Right kidney (tissue), 1 donor: Measurements from ENCODE around the gene HOXA11.

Experiments used
- DNase-seq: peaks from one replicate; pipeline ENCODE4 v3.0.0-alpha.2; 2016

HOXA11 gene

DNA sequence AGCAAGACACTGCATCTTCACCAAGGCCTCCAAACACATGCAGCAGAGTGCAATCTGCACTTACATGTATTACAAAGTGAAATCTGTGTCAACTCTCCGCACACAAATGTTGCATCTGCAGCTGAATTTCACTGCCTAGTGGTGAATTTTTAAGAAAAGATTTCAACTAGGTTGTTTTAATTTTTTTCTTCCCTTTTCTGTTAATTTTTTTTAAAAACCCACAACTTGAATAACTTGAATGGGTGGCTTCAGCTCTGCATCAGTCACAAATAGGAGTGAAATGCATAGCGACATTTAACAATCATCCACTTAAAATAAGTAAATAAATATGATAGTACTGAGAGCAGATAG is 8.9 kb upstream of the HOXA11 start:
- DNase-seq = no peak

- peak; percentile 76 for DNase-seq
Observed at GRCh38 chr7:27193335-27194001, 8.4 kb upstream of the HOXA11 start.

GRCh38 chr7:27192546-27193334 is 7.7 kb upstream of the HOXA11 start:
- peak; percentile 71 for DNase-seq

DNA sequence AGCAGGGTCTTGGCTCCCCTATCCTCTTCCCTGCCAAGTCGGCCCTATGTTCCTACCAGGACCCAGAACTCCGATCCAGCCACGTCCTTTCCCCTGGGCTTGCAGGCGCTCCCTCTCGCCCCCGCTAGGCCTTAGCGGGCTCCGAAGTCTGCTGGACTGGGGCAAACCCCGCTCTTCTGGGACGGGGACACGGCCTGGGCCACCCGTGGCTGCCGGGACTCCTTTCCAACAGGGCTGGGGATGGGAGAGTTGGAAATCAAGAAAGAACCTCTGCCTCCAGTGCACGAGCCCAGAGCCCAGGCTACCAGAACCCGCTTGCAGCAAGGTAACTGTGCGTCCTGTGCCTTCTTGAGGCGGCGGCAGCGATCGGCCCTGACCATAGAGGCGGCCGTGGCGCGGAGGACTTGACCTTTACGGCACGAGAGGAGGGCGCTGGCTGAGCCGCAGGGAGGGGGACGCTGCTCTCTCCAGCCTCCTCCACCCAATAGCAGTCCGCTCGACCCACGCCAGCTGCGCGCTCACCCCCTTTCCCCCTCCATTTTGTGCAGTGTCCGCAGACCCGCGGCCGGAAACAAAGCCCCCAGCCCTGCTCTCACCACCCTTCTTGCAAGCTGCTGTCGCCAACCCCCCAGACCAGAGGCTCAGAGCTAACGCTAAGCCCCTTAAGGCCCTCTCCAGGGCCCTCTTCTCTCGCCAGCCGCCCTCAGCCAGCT is 7.0 kb upstream of the HOXA11 start:
- DNase-seq = peak; percentile 76

DNA sequence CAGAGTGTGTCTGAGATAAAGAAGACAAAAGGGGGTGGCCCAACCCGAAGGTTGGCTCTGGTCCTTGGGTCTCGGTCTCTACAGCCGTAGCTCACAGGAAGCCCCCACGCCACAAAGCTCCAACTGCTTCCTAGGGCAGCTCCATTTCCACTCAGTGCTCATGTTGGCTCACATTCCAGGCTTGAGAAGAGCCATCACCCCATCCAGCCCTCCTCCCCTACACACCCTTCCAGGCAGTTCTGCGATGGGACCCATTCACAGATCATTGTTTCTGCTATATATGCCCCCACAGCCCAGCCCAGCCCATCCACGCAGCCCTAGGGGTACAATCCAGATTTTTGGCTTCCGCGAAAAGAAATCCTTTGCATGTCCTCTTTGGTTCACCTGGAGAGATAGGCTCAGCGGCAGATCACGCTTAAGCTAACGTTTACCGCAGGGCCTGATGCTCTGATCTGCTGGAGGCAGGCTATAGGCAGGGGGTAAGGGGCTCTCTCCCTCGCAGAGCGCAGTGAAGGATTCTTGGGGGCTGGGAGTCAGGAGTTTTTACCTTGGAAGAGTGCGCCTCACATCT is 6.2 kb upstream of the HOXA11 start:
- no peak for DNase-seq

GRCh38 chr7:27189997-27190748 is 5.1 kb upstream of the HOXA11 start:
- no peak for DNase-seq

- peak; percentile 61 for DNase-seq
Observed at GRCh38 chr7:27189295-27189996, 4.4 kb upstream of the HOXA11 start.

DNA sequence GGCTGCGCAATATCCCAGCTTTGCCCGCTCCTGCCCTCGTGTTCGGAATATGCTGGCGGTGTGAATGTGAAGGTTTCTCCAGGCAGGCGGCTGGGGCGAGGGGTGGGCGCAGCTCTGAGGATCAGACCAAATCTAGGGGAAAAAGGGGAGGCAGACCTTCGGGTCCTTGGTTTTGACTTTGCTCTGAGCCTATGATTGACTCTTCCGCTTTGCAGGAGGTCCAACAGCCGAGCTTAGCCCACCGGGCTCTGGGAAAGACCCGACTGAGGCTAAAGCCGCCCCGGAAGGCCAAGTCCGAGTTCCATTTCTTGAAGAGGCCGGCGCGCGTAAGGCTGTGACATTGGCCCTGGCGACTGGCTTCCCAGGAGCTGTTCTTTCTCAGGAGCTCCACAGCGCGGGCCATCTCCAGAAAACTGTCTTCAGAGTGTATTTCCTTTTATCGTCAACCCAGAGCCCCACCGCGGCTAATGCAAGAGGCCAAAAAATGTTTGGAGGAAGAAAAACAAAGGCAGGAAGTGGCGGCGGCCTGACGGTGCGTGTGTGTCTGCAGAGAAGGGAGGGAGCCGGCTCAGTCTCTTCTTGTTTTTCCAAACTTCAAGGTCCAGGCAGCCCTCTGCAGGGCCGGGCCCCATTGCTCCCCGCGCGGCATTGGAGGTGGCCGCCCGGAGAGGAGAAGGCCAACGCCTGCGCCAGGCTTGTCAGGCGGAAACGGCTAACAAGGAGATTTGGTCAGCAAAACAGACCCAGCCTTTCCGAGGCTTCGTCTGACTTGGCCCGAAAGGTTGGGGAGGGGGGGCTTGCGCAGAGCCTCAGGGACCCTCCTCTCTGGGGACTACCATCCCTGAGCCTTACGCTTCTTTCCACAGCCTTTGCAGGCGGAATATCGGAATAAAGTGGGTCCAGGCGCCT is 3.6 kb upstream of the HOXA11 start:
- DNase-seq = peak; percentile 83

GRCh38 chr7:27187475-27188385 is 2.7 kb upstream of the HOXA11 start:
- DNase-seq = peak; percentile 80

- no peak for DNase-seq
Observed at GRCh38 chr7:27186668-27187474, 1.8 kb upstream of the HOXA11 start.

DNA sequence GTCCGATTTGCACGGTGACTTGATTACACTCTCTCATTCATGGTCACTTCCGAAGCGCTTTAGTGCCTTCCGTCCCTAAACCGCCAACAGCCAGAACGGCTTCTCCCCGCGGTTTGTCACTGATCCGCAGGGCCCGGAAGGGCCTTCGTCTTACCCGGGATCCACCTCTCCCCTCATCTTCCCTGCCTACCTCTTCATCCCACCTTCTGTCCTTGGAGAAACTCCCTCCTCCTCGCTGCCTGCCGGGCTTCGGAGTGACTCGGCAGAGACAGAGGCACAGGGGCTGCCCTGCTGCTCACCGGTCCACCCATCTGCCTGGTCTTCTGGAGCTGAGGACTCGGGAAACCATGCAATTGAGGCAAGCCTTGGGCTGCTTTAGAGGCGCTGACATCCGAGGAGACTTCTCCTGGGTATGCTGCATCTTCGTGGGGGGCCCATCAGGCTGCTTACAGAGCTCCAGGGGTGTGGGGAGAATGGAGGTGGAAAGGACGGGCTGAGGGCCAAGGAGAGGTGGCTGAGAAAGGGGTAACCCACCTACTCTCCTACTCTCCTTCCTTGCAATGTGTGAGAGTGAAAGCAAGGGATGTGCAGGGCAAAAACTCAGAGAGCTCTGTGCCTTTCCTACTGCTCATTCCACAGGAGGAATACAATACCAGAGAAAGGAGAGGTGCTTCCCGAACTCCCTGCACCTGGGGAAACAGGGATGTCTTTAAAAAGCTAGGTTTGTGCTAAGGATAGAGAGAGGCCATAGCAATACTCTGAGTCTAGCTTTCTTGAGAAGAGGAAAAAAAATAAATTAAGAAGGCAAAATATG is 1.0 kb upstream of the HOXA11 start:
- peak; percentile 78 for DNase-seq

DNA sequence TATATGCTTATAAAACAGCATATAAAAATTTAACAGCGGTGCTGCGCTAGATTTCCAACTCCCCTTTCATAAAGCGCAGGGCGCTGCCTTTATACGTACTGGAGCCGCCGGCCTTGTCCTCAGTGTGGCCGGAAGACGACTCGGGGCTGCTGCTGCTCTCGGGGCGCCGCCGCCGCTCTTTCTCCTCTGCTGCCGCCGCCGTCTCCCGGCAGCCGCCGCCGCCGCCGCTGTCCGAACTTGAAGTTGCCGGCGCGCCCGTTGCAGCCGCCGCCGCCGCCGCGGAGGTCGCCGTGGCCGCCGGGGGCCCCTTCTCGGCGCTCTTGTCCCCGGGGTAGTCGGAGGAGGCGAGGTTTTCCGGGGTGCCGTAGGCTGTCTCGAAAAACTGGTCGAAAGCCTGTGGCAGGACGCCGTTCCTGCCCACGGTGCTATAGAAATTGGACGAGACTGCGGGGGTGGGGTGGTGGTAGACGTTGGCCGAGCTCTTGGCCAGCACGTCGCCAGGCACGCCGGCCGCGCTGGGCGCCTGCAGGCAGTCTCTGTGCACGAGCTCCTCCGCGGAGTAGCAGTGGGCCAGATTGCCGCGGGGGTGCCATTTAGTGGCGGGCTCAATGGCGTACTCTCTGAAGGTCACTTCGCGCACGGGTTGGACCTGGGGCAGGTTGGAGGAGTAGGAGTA is 557 bp downstream of the HOXA11 start:
- no peak for DNase-seq

DNA sequence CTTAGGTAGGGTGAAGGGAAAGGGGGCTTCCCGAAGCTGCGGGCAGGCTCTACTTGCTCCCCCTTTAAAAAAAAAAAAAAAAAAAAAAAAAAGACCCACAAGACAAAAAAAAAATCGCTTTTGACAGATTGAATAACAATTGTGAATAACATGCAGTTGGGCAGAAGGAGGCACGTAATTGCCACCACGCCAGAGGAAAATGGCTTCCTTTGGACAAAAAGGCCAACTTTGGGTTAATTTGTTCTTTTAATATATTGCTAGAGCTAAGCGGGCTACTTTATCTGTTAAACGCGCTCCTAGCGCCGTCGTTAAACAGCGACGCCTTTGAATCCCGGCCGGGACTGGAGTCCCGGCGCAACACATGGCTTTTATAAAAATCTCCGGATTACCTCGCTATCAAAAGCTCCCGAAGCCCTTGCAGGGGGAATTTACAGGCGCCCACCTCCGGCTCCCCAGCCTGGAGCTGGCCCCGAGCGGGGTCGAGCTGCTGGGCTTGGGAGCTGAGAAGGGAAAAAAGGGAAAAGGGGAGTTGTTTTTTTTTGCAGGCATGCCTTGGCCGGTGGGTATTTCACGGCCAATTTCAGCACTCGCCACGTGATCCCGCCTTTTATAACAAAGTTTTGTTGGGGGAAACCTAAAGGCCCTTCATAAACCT is 1.2 kb downstream of the HOXA11 start:
- DNase-seq = peak; percentile 72

DNA sequence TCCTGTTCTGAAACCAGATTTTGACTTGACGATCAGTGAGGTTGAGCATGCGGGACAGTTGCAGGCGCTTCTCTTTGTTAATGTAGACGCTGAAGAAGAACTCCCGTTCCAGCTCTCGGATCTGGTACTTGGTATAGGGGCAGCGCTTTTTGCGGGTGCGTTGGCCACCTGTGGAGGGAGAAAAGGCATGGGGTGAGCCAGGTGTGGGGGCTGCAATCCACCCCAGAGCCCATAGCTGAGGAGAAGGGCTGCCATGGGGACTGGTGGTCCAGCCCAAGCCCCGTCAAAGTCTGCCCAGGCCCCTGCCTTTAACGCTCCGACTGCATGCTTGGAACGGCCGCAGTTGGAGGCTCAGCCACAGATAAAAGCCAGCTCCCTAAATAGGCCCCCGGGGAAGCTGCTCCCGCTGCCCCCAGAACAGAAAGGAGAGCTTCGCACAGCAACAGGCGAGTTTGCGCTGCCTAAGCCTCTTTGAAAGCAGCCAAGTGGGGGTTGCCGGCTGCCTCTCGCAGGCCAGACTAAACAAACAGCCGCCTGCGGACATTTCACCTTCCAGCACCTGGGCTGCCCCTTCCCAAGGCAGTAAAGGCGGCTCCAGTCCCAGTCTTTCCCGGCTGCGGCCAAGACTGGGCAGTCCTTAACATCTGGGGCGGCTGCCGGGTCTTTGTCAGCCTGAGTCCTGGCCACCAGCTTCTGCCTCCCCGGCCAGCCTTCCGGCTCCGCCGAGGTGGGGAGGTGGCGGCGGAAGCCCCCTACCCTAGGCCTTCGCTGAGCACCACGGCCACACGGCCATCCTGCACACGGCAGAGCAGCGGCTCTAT is 2.0 kb downstream of the HOXA11 start:
- DNase-seq = peak; percentile 80

GRCh38 chr7:27182285-27182841 is 2.7 kb downstream of the HOXA11 start:
- DNase-seq = no peak
